Aorta (tissue), 5 donors: ENCODE data around the gene TMEM52B. TPM values are rescaled to one million over a fixed set of nuclear protein-coding genes. Genes with fewer than 3 reads are reported as not detected.
"Not testable (repeated sequence)": the region's sequence is repeated elsewhere in the genome, so short reads cannot be mapped to it uniquely, and the experiment has no call there.

ENCODE experiments used
- ATAC-seq: fragments of 200-7000 bp; cut with Tn5 transposase; one replicate; pipeline ENCODE4 v1.9.1; 2022; ENCODE audit warnings: moderate library complexity; ENCODE audit not compliant: low FRiP score
- DNase-seq, 2 donors: peaks; one replicate each; pipeline ENCODE4 v3.0.0-alpha.2; 2020
- H3K27ac ChIP-seq, 2 donors: one replicate each; pipeline ENCODE4 v1.5.1; 2013; ENCODE audit warnings: low read length in 2 of 2, mild to moderate bottlenecking in 2 of 2, moderate library complexity in 2 of 2, control low read depth in 1 of 2, inconsistent platforms in 1 of 2, low read depth in 1 of 2
- H3K27me3 ChIP-seq, 2 donors: one replicate each; pipeline ENCODE4 v1.6.1; 2013; ENCODE audit warnings: control low read depth in 1 of 2, low read length in 1 of 2, mild to moderate bottlenecking in 1 of 2, moderate library complexity in 1 of 2; ENCODE audit not compliant: insufficient read depth in 2 of 2, control insufficient read depth in 1 of 2
- H3K36me3 ChIP-seq, 2 donors: one replicate each; pipeline ENCODE4 v1.6.1; 2013; ENCODE audit warnings: control low read depth in 1 of 2, low read length in 1 of 2, mild to moderate bottlenecking in 1 of 2; ENCODE audit not compliant: insufficient read depth in 2 of 2, control insufficient read depth in 1 of 2
- H3K4me1 ChIP-seq, 2 donors: one replicate each; pipeline ENCODE4 v1.6.1; 2013; ENCODE audit warnings: low read length in 2 of 2, control low read depth in 1 of 2, mild to moderate bottlenecking in 1 of 2, moderate library complexity in 1 of 2; ENCODE audit not compliant: insufficient read depth in 2 of 2, control insufficient read depth in 1 of 2
- H3K4me3 ChIP-seq, 2 donors: one replicate each; pipeline ENCODE4 v1.5.1; 2013; ENCODE audit warnings: low read length in 2 of 2, control low read depth in 1 of 2, mild to moderate bottlenecking in 1 of 2
- H3K9me3 ChIP-seq: one replicate; pipeline ENCODE4 v1.6.1; 2013; ENCODE audit warnings: mild to moderate bottlenecking, low read length; ENCODE audit not compliant: control insufficient read depth
- WGBS, 2 donors: extraction: QIAGEN DNeasy Blood & Tissue Kit; methylation state at CpG; one replicate each; pipeline ENCODE4 v1.1.7; 2013; 5-methylcytosine and 5-hydroxymethylcytosine counted together
- intact Hi-C, 2 donors: fragments of 100-400 bp; cut with DNase I; formaldehyde crosslinking; loops; one replicate each; pipeline versions ENCODE4 v1.14.2 to v1.15.0; 2022
- polyA plus RNA-seq, 2 donors: library from polyadenylated mRNA; stranded (reverse); fragments of 200-250 nt; gene quantifications; one replicate each; pipeline ENCODE4 v1.2.3, GENCODE V29; 2013
- total RNA-seq, 2 donors: library from RNA; stranded (reverse); fragmentation: NEBNext Ultra II Directional; extraction: Animal tissue kit (Norgen Biotek cat#: 25700); gene quantifications; one replicate each; pipeline ENCODE4 v1.2.1, GENCODE V29; 2021
- donor health status: healthy with polysubstance abuse.
- donor health status: Bipolar disorder and iron deficiency.
- donor health status: DM: no; HTN: no; CAD: no.
- donor health status: DM: no; HTN: no; CAD: no.
- donor health status: DM: yes; HTN: yes; CAD: no.

The TMEM52B gene
- total and polyA plus RNA-seq, 4 donors = 0.05 to 0.63 (median 0.20) TPM

DNA sequence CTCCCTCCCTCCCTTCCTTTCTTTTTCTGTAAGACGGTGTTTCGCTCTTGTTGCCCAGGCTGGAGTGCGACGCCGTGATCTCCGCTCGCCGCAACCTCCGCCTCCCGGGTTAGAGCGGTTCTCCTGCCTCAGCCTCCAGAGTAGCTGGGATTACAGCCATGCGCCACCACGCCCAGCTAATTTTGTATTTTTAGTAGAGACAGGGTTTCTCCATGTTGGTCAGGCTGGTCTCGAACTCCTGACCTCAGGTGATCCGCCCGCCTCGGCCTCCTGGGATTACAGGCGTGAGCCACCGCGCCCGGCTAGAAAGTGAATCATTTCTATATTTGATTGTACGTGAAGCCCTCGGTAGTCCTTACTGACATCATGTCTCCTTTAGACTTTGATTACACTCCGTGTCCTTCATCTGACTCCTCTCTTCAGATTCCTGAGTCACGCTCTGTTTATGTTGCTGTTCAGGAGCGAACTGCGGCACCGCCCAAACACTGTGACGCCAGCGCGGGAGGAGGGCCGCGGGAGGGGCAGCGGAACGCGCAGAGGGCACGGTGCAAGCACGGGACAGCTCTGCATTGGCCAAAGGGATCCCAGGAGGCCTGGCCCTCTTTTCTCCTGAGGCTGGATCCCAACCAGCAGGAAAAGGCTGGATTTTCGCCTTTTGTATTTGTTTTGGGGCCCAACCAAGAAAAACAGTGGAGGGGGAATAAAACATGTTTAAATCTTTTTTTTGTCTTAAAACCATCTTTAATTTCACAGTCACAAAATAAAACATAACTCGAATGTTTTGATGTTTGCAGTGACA is 33.3 kb downstream of the TMEM52B start:
- peak overlapping the region; percentile 55 to 97 for H3K4me3 ChIP-seq
- WGBS, 2 donors = 27% methylated on average over 40 of the region's 40 CpGs
- DNase-seq = peak; percentile 98 to 99
- H3K4me1 ChIP-seq = no peaks in the 10 kb centered on the region
- peak overlapping the region; percentile 88 to 99 for H3K27ac ChIP-seq
- no peaks in the 10 kb centered on the region for H3K36me3 ChIP-seq
- no peaks in the 10 kb centered on the region for H3K27me3 ChIP-seq
- no peaks in the 10 kb centered on the region for H3K9me3 ChIP-seq
- intact Hi-C loops = loop anchor here (2.0 to 10.0 kb wide), 4 partner anchors 153 to 1307 kb away; partner anchors contain the start of gene YBX3 (in 1 of the 2)
- peak; percentile 96 for ATAC-seq

GRCh38 chr12:10212739-10213131 is 33.9 kb downstream of the TMEM52B start, which contains the start of gene GABARAPL1:
GABARAPL1 (plus strand) TSS chr12:10212877; CDS start chr12:10213130, 253 bp downstream.
- 1% methylated on average over 35 of the region's 35 CpGs for WGBS, 2 donors
- ATAC-seq = peak; percentile 94
- Histone ChIP-seq H3K9me3 (no peaks in the 10 kb centered on the region), H3K4me1 (no peaks in the 10 kb centered on the region), H3K27ac (peak within 1 kb of the TSS; percentile 88 to 99), H3K36me3 (no peaks in the 10 kb centered on the region), H3K27me3 (no peaks in the 10 kb centered on the region), H3K4me3 (peak within 1 kb of the TSS; percentile 55 to 97)
- intact Hi-C loops = loop anchor here (2.0 to 10.0 kb wide), 4 partner anchors 152 to 1308 kb away; partner anchors contain the start of gene YBX3 (in 1 of the 2)
- DNase-seq = peak; percentile 88 to 94

- peak; percentile 82 for ATAC-seq
- Histone ChIP-seq H3K4me3 (peak overlapping the region; percentile 55 to 97), H3K27me3 (no peaks in the 10 kb centered on the region), H3K36me3 (no peaks in the 10 kb centered on the region), H3K27ac (peak overlapping the region; percentile 88 to 99), H3K9me3 (no peaks in the 10 kb centered on the region), H3K4me1 (no peaks in the 10 kb centered on the region)
- DNase-seq = peak; percentile 87 to 89
- WGBS, 2 donors = 0% methylated on average over 44 to 47 of the region's 47 CpGs
- intact Hi-C loops = loop anchor here (2.0 to 10.0 kb wide), 4 partner anchors 151 to 1309 kb away; partner anchors contain the start of gene YBX3 (in 1 of the 2)
Measured at GRCh38 chr12:10213168-10214135, 34.6 kb downstream of the TMEM52B start.

DNA sequence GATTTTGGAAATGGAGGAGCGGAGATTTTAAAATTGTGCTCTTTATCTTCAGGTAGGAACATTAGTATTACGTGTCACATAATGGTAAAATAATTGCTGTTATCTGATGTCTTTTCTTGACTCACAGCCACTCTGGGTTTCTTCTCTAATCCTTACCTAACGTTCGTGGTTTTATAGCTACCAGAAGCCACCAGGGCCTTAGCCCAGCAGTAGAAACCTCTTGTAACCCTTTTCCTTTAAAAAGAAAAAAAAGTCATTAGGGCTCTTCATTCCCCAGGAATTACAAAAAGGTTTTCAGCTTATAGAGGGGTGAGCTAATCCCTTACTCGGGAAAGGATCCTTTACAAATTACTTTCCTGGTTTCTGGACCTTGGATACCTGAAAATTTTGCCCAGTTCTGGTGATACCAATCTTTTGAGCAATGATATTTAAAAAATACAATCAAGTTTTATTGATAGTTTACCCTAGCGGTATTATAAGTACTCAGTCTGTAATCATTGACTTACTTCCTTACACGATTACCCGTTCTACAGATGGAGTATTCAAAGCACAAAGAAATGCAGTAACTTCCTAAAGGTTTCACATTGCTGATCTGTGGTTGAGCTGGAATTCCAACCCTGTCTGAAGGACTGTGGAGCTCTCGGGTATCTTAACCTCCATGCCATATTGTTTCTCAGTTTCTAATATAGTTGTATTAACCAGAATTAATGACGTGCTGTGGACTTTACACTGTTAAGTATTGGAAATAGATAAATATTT is 35.5 kb downstream of the TMEM52B start:
- DNase-seq (no peak), ATAC-seq (no peak)
- H3K36me3 ChIP-seq = no peaks in the 10 kb centered on the region
- H3K9me3 ChIP-seq = no peaks in the 10 kb centered on the region
- H3K27me3 ChIP-seq = no peaks in the 10 kb centered on the region
- H3K4me3 ChIP-seq = peak overlapping the region; percentile 55 to 97
- peak overlapping the region; percentile 88 to 99 for H3K27ac ChIP-seq
- intact Hi-C loops = loop anchor here (10.0 kb wide), 3 partner anchors 150 to 1310 kb away; no protein-coding TSS in a partner anchor
- WGBS, 2 donors = 10 to 12% methylated on average over 10 of the region's 10 CpGs
- H3K4me1 ChIP-seq = no peaks in the 10 kb centered on the region

DNA sequence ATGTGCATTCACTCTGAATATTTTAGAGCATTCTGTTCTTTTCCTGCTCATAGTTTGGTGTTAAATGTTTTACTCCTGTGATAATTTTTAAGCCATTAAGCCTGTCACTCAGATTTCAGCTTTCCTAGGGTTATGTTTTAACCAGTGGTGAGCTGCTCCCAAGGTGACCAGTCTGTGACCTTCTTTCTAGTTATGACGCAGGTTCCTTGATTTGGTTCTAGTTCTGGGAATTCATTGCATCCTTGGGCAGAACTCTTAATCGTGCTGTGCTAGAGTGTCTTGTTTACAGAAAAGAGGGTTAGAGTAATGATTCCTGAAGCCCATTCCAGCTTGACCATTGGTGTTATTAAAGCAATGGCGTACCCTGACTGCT is 36.0 kb downstream of the TMEM52B start:
- H3K36me3 ChIP-seq = no peaks in the 10 kb centered on the region
- intact Hi-C loops = loop anchor here (10.0 kb wide), 3 partner anchors 150 to 1310 kb away; no protein-coding TSS in a partner anchor
- peaks cover 0 to 2% of the 10 kb centered on the region in 2 donors for H3K4me1 ChIP-seq
- no peaks in the 10 kb centered on the region for H3K9me3 ChIP-seq
- no peaks in the 10 kb centered on the region for H3K27me3 ChIP-seq
- H3K27ac ChIP-seq = peak overlapping the region; percentile 30 to 50
- no peak for DNase-seq
- ATAC-seq = no peak
- peak overlapping the region in 1 of 2 donors; percentile 97 for H3K4me3 ChIP-seq
- 53 to 64% methylated on average over 3 of the region's 3 CpGs for WGBS, 2 donors

- Histone ChIP-seq H3K4me3 (peak overlapping the region in 1 of 2 donors; percentile 97), H3K27me3 (no peaks in the 10 kb centered on the region), H3K4me1 (peaks cover 0 to 3% of the 10 kb centered on the region in 2 donors), H3K36me3 (no peaks in the 10 kb centered on the region), H3K27ac (no peak overlapping the region), H3K9me3 (no peaks in the 10 kb centered on the region)
- DNase-seq (no peak), ATAC-seq (no peak)
- whole genome bisulfite sequencing, 2 donors = 68 to 77% methylated on average over 2 of the region's 2 CpGs
- intact Hi-C loops = loop anchor here (10.0 kb wide), 3 partner anchors 149 to 1311 kb away; no protein-coding TSS in a partner anchor
Measured at GRCh38 chr12:10215436-10215835, 36.6 kb downstream of the TMEM52B start.

GRCh38 chr12:10215946-10216345 is 37.1 kb downstream of the TMEM52B start:
- H3K4me1 ChIP-seq, H3K27me3 ChIP-seq, H3K4me3 ChIP-seq, H3K36me3 ChIP-seq, H3K27ac ChIP-seq, ATAC-seq, H3K9me3 ChIP-seq, DNase-seq: not testable (repeated sequence)
- WGBS, 2 donors = 93 to 94% methylated on average over 13 of the region's 13 CpGs
- intact Hi-C loops = loop anchor here (10.0 kb wide), 3 partner anchors 149 to 1311 kb away; no protein-coding TSS in a partner anchor
